H1 (cell line): ENCODE results near the gene SPDYA. TPM values are rescaled to one million over a fixed set of nuclear protein-coding genes. Genes with fewer than 3 reads are reported as not detected.

ENCODE experiments used
- ASH2L ChIP-seq: fragments of 200-600, 300-600 bp; sonication (generic); IDR thresholded peaks from one replicate; pipeline ENCODE4 v1.7.1; 2017; ENCODE audit warnings: low read length
- CHD7 ChIP-seq: fragments of 300-600 bp; sonication (generic); IDR thresholded peaks from 2 replicates; pipeline ENCODE4 v1.7.1; 2012; ENCODE audit warnings: low read length, moderate library complexity, mild to moderate bottlenecking, inconsistent platforms; ENCODE audit not compliant: insufficient replicate concordance
- CREB1 ChIP-seq: IDR thresholded peaks from 2 replicates; pipeline ENCODE4 v1.6.1; 2012; ENCODE audit warnings: inconsistent platforms
- TBP ChIP-seq: IDR thresholded peaks from 2 replicates; pipeline ENCODE4 v1.6.1; 2011; ENCODE audit warnings: low read depth, low read length, improper control_type of control experiment
- polyA plus RNA-seq, 7 experiments: library from polyadenylated mRNA; depleted of rRNA in 3 of 7; stranded (reverse) in 5 of 7; unstranded in 2 of 7; fragments of >200 nt in 5 of 7; fragments of 200-250 nt in 2 of 7; gene quantifications; 1 replicate in 5 of 7; 2 replicates in 1 of 7; 4 replicates in 1 of 7; pipeline versions ENCODE4 v1.2.1 to v1.2.3, GENCODE V29; 2011 to 2013; ENCODE audit warnings: missing spikeins in 2 of 7, mixed read lengths in 2 of 7
- total RNA-seq: library from RNA; stranded (reverse); fragmentation: NEBNext Ultra II Directional; extraction: Animal tissue kit (Norgen Biotek cat#: 25700); gene quantifications from 2 replicates; pipeline ENCODE4 v1.2.1, GENCODE V29; 2021

Gene SPDYA
- total and polyA plus RNA-seq, 2 of the 8 experiments (the other 6 are each of a cell fraction or from before 2014, with no cell fraction given), result 0.12 to 0.35 TPM

DNA sequence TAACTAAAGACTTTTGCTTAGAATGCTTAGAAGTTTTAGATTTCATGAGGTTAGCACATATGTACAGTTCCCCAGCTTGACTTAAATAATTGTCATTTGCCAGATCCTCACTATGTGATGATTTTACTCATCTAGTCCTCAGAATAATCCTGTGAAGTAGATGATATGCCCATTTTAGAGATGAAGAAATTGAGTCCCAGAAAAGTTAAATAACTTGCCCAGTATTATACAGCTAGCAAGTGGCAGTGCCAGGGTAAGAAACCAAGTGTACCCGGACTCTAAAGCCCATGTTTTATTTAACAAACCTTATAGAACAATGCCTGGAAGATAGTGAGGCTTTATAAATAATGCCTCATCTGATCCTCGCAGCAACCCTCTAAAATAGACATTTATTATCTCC is 28.3 kb downstream of the SPDYA start (continued):
- no peak for TF ChIP-seq CHD7
- no peak for TF ChIP-seq TBP
- no peak for TF ChIP-seq ASH2L
- TF ChIP-seq CREB1, result no peak
